GM23338 (cell line): ENCODE results near the gene IQUB. TPM values are rescaled to one million over a fixed set of nuclear protein-coding genes. Genes with fewer than 3 reads are reported as not detected.

Source experiments
- ATAC-seq: fragments of 200-7000 bp; cut with Tn5 transposase; 3 replicates; pipeline ENCODE4 v1.9.1; 2020
- DNase-seq: peaks from one replicate; pipeline ENCODE4 v3.0.0-alpha.2; 2015; ENCODE audit warnings: low spot score
- H2AFZ ChIP-seq: fragments of 200-600 bp; sonication (generic); 2 replicates; pipeline ENCODE4 v1.8.0; 2016; ENCODE audit warnings: antibody characterized with exemption, mild to moderate bottlenecking, moderate library complexity
- H3F3A ChIP-seq: fragments of 200-600 bp; sonication (generic); replicated peaks from 2 replicates; pipeline ENCODE4 v1.8.0; 2017; ENCODE audit warnings: antibody characterized with exemption, mixed run types, low read depth
- H3K27ac ChIP-seq: fragments of 200-600 bp; sonication (generic); 2 replicates; pipeline ENCODE4 v1.6.1; 2016; ENCODE audit warnings: low read depth
- H3K27me3 ChIP-seq: fragments of 200-600 bp; sonication (generic); 2 replicates; pipeline ENCODE4 v1.8.0; 2016; ENCODE audit warnings: mild to moderate bottlenecking, mixed run types, moderate library complexity; ENCODE audit not compliant: insufficient read depth
- H3K36me3 ChIP-seq: fragments of 200-600 bp; sonication (generic); 2 replicates; pipeline ENCODE4 v1.8.0; 2016; ENCODE audit warnings: mild to moderate bottlenecking; ENCODE audit not compliant: insufficient read depth
- H3K4me1 ChIP-seq: fragments of 200-600 bp; sonication (generic); 2 replicates; pipeline ENCODE4 v1.8.0; 2016; ENCODE audit warnings: mild to moderate bottlenecking, moderate library complexity; ENCODE audit not compliant: insufficient read depth
- H3K4me2 ChIP-seq: fragments of 200-600 bp; sonication (generic); 2 replicates; pipeline ENCODE4 v1.7.1; 2017; ENCODE audit warnings: mixed run types
- H3K4me3 ChIP-seq: fragments of 200-600 bp; sonication (generic); 2 replicates; pipeline ENCODE4 v1.6.1; 2016; ENCODE audit warnings: mixed run types
- H3K79me2 ChIP-seq: fragments of 200-600 bp; sonication (generic); replicated peaks from 2 replicates; pipeline ENCODE4 v1.8.0; 2017; ENCODE audit warnings: mild to moderate bottlenecking; ENCODE audit not compliant: insufficient read depth
- H3K9me2 ChIP-seq: fragments of 200-600 bp; sonication (generic); 2 replicates; pipeline ENCODE4 v1.8.0; 2017; ENCODE audit not compliant: insufficient read depth
- H4K20me1 ChIP-seq: fragments of 200-600 bp; sonication (generic); replicated peaks from 2 replicates; pipeline ENCODE4 v1.8.0; 2017; ENCODE audit warnings: mild to moderate bottlenecking; ENCODE audit not compliant: insufficient read depth
- H3K27ac Mint-ChIP-seq: 2 replicates; pipeline ENCODE4 v1.8.0; 2020; ENCODE audit warnings: inconsistent platforms, mild to moderate bottlenecking, moderate library complexity, mixed read lengths
- H3K27me3 Mint-ChIP-seq: 3 replicates; pipeline ENCODE4 v1.8.0; 2022; ENCODE audit warnings: low read depth, mild to moderate bottlenecking, moderate library complexity, mixed read lengths, inconsistent platforms; ENCODE audit not compliant: insufficient read depth, poor library complexity
- H3K36me3 Mint-ChIP-seq: 3 replicates; pipeline ENCODE4 v1.8.0; 2021; ENCODE audit warnings: low read depth, mild to moderate bottlenecking, inconsistent platforms, moderate library complexity, mixed read lengths
- H3K4me1 Mint-ChIP-seq: 3 replicates; pipeline ENCODE4 v1.8.0; 2020; ENCODE audit warnings: mild to moderate bottlenecking, inconsistent platforms, mixed read lengths
- H3K4me3 Mint-ChIP-seq: 3 replicates; pipeline ENCODE4 v1.8.0; 2021; ENCODE audit warnings: moderate library complexity, mild to moderate bottlenecking, inconsistent platforms, mixed read lengths
- H3K9me3 Mint-ChIP-seq: 3 replicates; pipeline ENCODE4 v1.8.0; 2020; ENCODE audit warnings: moderate library complexity, mild to moderate bottlenecking, inconsistent platforms, mixed read lengths
- EZH2 ChIP-seq: fragments of 200-600 bp; sonication (generic); IDR thresholded peaks from one replicate; pipeline ENCODE4 v1.8.0; 2017; ENCODE audit warnings: antibody characterized with exemption, mild to moderate bottlenecking, low read depth; ENCODE audit not compliant: unreplicated experiment
- JUNB ChIP-seq: IDR thresholded peaks from one replicate; pipeline ENCODE4 v1.6.1; 2016; ENCODE audit warnings: antibody characterized with exemption; ENCODE audit not compliant: unreplicated experiment
- NANOG ChIP-seq: IDR thresholded peaks from 2 replicates; pipeline ENCODE4 v1.6.1; 2016; ENCODE audit warnings: antibody characterized with exemption, borderline replicate concordance
- STAT1 ChIP-seq: IDR thresholded peaks from one replicate; pipeline ENCODE4 v1.6.1; 2016; ENCODE audit warnings: antibody characterized with exemption; ENCODE audit not compliant: unreplicated experiment
- ZNF114 ChIP-seq: fragments of 250-450 bp; sonication (Bioruptor Pico); IDR thresholded peaks from 2 replicates; pipeline ENCODE4 v1.5.0; 2020; ENCODE audit warnings: mild to moderate bottlenecking, moderate library complexity
- ZNF331 ChIP-seq: fragments of 250-450 bp; sonication (Bioruptor Pico); IDR thresholded peaks from 2 replicates; pipeline ENCODE4 v1.5.0; 2020; ENCODE audit warnings: low read depth, mild to moderate bottlenecking, moderate library complexity
- polyA plus RNA-seq: library from polyadenylated mRNA; unstranded; fragments of >200 nt; fragmentation: Nextera tagmentation; extraction: Ambion mirVana; gene quantifications from 2 replicates; pipeline ENCODE4 v1.2.1, GENCODE V29; 2016
- total RNA-seq: library from RNA; depleted of rRNA; stranded (reverse); fragments of >200 nt; shearing (Covaris generic); gene quantifications from 2 replicates; pipeline ENCODE4 v1.2.3, GENCODE V29; 2014
- TF ChIP-seq, protein P1 (sequence below), 2 experiments: fragments of 200-600 bp in 1 of 2; sonication (generic) in 1 of 2; conservative IDR thresholded peaks; 2 replicates each; pipeline versions ENCODE4 v1.5.1 to v1.6.1; 2016 to 2017; ENCODE audit warnings: antibody characterized with exemption in 2 of 2, low read depth in 2 of 2, mild to moderate bottlenecking in 2 of 2, moderate library complexity in 1 of 2

IQUB gene
- total and polyA plus RNA-seq, 2 experiments from 2014 or later, result 0.79 to 1.1 TPM

DNA sequence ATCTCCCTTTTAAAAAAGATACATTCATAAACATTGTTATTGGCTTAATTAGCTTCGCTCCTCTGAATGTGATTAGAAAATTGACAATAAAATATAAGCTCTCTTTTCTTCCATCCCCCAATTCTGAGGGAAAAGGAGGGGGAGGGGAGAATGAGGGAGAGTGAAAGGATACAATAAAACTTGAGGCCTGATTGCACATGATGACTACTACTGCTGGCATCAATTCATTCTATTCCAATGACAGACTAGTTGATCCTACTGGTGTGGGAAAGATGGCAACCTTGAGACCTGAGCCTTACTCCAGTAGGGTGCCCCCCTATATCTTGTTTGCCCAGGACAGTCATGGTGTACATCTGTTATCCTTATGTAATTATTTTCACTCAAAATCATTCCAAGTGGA lies 4.5 kb upstream of the IQUB start:
- no peak for ATAC-seq
- DNase-seq, result no peak
- H3K36me3 Mint-ChIP-seq, result peaks cover 2% of the 10 kb centered on the region; the same call in 1 of the 3 replicates
- Histone ChIP-seq H3F3A (peaks cover 3% of the 10 kb centered on the region; the same call in 1 of the 2 replicates), H3K79me2 (no peaks in the 10 kb centered on the region), H3K4me1 (peaks cover 2% of the 10 kb centered on the region), H3K4me3 (no peak overlapping the region), H3K36me3 (no peaks in the 10 kb centered on the region), H2AFZ (no peak overlapping the region), H3K4me2 (no peak overlapping the region), H4K20me1 (no peaks in the 10 kb centered on the region), H3K9me2 (no peaks in the 10 kb centered on the region), H3K27ac (no peak overlapping the region), H3K27me3 (peaks cover 2% of the 10 kb centered on the region)
- peaks cover 8% of the 10 kb centered on the region for H3K27me3 Mint-ChIP-seq
- no peaks in the 10 kb centered on the region for H3K9me3 Mint-ChIP-seq
- H3K4me3 Mint-ChIP-seq, result no peak overlapping the region
- TF ChIP-seq EZH2 (no peak), ZNF331 (CRISPR knock-in tag) (no peak), JUNB (no peak)
- H3K4me1 Mint-ChIP-seq, result no peaks in the 10 kb centered on the region; the same call in 2 of the 3 replicates
- no peak overlapping the region for H3K27ac Mint-ChIP-seq

DNA sequence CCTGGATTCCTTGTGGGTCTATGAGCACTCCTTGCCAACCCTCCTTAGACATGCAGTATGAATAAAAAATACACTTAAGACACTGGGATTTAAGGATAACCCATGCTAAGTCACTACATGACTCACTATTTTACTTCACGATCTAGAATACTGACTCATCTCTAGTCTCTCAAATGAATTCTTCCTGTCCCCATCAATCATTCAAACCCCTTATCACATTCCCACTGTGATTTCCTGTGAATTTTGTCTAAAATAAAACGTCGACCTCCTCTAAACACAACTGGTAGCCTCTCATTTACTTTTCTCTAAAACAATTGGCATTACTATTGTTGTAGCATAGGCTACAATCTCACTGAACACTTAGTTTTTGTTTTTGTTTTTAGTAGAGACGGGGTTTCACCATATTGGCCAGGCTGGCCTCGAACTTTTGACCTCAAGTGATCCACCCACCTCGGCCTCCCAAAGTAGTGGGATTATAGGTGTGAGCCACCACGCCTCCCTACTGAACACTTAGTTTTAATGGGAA lies 3.9 kb upstream of the IQUB start:
- no peak for DNase-seq

DNA sequence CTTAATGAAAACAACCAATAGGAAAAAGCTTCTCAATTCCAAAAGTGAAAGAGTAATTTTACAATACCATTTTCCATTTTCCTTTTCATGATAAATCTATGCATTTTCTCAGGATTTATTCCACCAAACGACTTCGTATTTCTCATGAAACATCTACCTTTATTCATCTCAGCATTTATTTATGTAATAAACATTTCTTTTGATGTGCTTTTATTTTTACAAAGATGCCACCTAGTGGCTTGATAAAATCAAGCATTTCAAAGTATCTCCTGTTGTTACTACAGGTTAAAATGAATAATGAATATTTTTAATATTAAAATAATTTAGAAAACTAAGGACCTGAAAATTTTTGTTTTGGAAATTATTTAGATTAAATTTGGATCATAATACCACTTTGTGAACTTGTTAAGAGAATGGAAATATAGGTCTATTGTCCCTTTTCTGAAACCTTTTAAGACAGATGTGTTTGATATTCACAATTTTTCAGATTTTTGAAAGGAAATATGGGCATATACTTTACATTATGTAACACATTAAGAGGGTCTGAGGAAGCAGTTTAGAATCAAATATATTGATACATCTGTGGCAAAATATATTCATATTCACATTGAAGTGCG lies 2.7 kb upstream of the IQUB start:
- DNase-seq, result peak; percentile 37
- Mint-ChIP-seq H3K36me3 (peaks cover 2% of the 10 kb centered on the region; the same call in 1 of the 3 replicates), H3K9me3 (no peaks in the 10 kb centered on the region), H3K4me1 (peaks cover 10% of the 10 kb centered on the region), H3K4me3 (no peak overlapping the region), H3K27me3 (peaks cover 8% of the 10 kb centered on the region), H3K27ac (no peak overlapping the region)
- ATAC-seq, result no peak
- Histone ChIP-seq H3K4me2 (no peak overlapping the region), H3K36me3 (no peaks in the 10 kb centered on the region), H3K9me2 (no peaks in the 10 kb centered on the region), H3K27me3 (peaks cover 11% of the 10 kb centered on the region), H3K27ac (no peak overlapping the region), H3F3A (peaks cover 5% of the 10 kb centered on the region; the same call in 1 of the 2 replicates), H3K4me3 (no peak overlapping the region), H3K79me2 (no peaks in the 10 kb centered on the region), H3K4me1 (peaks cover 11% of the 10 kb centered on the region), H4K20me1 (no peaks in the 10 kb centered on the region), H2AFZ (no peak overlapping the region)
- TF ChIP-seq NANOG, result no peak
- TF ChIP-seq, protein P1, sequence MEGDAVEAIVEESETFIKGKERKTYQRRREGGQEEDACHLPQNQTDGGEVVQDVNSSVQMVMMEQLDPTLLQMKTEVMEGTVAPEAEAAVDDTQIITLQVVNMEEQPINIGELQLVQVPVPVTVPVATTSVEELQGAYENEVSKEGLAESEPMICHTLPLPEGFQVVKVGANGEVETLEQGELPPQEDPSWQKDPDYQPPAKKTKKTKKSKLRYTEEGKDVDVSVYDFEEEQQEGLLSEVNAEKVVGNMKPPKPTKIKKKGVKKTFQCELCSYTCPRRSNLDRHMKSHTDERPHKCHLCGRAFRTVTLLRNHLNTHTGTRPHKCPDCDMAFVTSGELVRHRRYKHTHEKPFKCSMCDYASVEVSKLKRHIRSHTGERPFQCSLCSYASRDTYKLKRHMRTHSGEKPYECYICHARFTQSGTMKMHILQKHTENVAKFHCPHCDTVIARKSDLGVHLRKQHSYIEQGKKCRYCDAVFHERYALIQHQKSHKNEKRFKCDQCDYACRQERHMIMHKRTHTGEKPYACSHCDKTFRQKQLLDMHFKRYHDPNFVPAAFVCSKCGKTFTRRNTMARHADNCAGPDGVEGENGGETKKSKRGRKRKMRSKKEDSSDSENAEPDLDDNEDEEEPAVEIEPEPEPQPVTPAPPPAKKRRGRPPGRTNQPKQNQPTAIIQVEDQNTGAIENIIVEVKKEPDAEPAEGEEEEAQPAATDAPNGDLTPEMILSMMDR (conservative IDR thresholded peaks at IDR 0.05; ENCODE audit: low read depth in 2 of 2), result peak in 1 of 2 experiments; percentile 70; a peak in 3 of 4 replicates

More for the DNA sequence above, 3.9 kb upstream of the IQUB start:
- no peak overlapping the region for H3K4me3 ChIP-seq
- peaks cover 5% of the 10 kb centered on the region; the same call in 1 of the 2 replicates for H3F3A ChIP-seq
- no peaks in the 10 kb centered on the region for H3K9me2 ChIP-seq
- Mint-ChIP-seq H3K27me3 (peaks cover 8% of the 10 kb centered on the region), H3K9me3 (no peaks in the 10 kb centered on the region), H3K4me1 (peaks cover 3% of the 10 kb centered on the region), H3K4me3 (no peak overlapping the region), H3K36me3 (peaks cover 2% of the 10 kb centered on the region; the same call in 1 of the 3 replicates), H3K27ac (no peak overlapping the region)
- no peak overlapping the region for H2AFZ ChIP-seq
- H3K27me3 ChIP-seq, result peaks cover 8% of the 10 kb centered on the region
- peaks cover 8% of the 10 kb centered on the region for H3K4me1 ChIP-seq
- no peaks in the 10 kb centered on the region for H3K79me2 ChIP-seq
- no peaks in the 10 kb centered on the region for H3K36me3 ChIP-seq
- H3K4me2 ChIP-seq, result no peak overlapping the region
- no peak for TF ChIP-seq EZH2
- TF ChIP-seq, protein P1 (conservative IDR thresholded peaks at IDR 0.05; ENCODE audit: low read depth in 2 of 2), result no peak
- TF ChIP-seq STAT1, result no peak
- no peak for TF ChIP-seq ZNF114 (CRISPR knock-in tag)
- ATAC-seq, result no peak
- H3K27ac ChIP-seq, result no peak overlapping the region
- H4K20me1 ChIP-seq, result no peaks in the 10 kb centered on the region
